NCI-H2171 treated with DMSO at 0.1 percent for 48 hours (cell line): ENCODE results near the gene TSPO2.

Source experiments
- DNase-seq: peaks from one replicate; lab custom pipeline; 2025; lab: John Stamatoyannopoulos, UW

TSPO2 gene

DNA sequence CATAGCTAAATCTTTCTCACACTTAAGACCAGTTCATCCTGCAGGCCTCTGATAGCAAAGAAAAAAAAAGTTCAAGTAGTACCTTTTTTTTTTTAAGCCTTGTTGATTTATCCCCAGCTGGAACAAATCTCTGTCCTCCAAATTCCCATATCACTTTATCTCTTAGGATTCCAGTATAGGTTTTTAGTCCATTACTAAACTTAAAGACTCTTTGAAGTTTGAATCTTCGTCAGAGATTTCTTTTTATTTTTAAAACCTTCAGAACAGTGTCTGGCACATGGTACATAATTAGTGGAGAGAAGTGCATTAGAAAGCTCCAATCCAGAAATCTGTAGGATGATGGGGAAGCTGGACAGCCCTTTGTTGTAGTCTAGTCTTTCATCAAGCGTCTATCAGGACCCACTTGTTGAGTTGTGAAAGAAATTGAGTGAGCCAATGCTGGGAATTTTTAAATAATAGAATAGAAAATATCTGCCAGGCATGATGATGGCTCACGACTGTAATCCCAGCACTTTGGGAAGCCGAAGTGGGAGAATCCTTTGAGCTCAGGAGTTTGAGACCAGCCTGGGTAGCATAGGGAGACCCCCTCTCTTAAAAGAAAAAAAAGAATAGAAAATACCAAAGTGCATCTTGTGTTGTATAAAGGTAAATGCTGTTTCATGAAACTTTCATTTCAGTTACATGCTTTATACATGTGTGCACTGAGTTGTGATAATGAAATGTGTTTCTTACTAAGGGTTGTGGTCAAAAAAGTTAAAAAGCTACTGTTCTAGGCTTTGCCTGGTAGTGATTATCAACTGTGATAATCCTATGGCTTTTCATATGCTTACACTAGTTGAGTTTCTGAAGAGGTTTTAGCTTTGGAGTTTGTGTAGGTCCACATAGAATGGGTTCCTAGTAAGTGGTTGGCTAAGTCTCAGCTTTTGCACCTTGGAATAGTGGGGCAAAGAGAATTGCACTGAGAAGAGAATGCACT is 33.7 kb downstream of the TSPO2 start:
- DNase-seq = no peak

DNA sequence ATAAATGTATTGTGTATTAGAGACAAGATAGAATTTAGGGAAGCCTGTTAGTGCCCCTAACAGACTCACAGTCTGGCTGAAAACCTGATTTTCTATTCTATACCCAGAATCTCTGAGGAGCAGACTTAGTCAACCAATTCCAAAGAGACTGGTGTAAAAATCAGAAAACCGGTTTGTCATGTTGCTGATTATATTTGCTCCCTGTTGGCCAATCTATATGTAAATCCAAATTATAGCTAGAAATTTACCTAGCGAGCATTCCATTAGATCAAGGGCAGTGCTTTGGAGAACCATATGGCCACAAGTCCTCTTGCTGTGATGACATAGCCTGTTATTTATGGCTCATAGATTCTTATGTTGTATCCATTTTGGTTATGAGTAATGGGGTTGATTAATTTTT is 35.3 kb downstream of the TSPO2 start:
- DNase-seq = no peak

DNA sequence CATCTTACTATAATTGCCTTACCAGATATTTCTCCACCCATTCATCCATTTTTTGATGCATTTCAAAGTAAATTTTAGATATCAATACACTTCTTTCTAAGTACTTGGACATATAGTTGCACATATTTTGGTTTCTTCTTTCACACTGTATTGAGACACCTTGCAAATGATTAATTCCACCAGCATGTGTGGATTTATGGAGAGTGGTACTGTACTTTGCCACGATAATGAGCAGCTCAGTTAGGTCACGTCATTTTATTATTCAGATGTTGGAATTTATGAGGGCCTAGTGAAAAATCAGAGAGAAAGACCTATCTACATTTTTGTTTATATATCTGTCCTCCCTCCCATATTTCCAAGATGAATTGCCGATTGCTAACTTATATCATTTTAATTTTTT is 35.8 kb downstream of the TSPO2 start:
- DNase-seq = no peak

DNA sequence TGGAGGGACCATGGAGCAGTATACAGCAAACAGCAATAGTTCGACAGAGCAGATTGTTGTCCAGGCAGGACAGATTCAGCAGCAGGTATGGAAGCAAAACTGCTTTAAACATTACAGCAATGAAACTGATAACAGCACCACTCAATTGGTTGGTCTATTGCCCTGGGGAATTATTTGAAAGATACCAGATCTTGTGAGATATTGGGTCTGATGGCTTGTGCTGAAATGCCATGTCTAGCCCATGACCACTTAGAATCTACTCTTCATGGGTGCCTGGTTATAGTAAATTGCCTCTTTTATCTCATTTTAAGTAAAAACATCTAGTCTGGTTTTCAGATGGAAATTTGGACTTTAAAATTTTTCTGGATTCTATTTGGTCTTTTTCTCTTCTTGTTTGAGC is 36.8 kb downstream of the TSPO2 start:
- no peak for DNase-seq

DNA sequence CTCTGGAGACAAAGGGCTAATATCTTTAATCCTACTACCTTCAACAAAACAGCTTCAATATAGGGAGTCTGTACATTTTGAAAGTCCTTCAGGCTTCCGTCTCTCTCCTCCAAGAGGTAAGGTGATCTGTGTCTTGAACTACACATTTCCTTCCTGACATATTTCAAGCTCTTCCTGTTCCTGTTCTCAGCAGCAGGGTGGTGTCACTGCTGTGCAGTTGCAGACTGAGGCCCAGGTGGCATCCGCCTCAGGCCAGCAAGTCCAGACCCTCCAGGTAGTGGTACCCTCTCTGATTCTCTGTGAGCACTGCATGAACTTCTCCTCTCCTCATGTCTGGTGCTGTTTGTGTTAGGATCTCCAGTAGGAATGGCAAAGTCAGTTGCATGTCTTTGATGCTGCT is 38.4 kb downstream of the TSPO2 start:
- DNase-seq = no peak

DNA sequence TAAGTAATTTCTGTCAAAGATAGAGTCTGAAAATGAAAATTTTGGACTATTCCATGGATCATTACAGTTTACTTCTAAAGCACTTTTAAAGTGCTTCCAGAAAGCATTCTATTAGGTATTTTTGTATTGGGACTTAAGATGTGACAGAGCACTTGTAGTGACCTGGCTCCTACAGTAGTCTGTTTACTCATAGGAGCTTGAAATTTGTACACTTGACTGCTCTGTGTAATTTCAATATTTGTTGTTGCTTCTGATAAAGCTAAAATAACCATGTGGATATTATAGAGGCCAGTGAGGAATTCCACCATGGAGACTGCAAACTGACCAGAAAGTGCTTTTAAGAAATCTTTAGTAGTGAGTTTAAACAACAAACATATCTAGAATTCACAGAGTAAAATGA is 40.8 kb downstream of the TSPO2 start:
- DNase-seq = no peak

DNA sequence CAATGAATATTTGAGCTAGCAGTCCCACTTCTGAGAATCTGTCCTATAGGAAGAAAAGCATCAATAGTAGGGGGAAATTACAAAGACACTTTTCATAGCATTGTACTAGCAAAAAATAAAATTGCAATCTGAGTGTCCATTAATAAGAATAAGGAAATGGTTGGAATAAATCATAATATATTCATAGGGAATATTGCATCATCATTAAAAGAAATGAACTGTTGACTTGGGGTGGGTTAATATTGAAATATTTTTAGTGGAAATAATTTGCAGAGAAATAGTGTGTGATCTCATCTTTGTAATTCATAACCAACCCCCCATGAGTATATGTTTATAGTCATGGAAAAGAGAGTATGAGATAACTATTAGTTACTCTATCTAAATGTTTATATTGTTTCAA is 42.9 kb downstream of the TSPO2 start:
- no peak for DNase-seq

DNA sequence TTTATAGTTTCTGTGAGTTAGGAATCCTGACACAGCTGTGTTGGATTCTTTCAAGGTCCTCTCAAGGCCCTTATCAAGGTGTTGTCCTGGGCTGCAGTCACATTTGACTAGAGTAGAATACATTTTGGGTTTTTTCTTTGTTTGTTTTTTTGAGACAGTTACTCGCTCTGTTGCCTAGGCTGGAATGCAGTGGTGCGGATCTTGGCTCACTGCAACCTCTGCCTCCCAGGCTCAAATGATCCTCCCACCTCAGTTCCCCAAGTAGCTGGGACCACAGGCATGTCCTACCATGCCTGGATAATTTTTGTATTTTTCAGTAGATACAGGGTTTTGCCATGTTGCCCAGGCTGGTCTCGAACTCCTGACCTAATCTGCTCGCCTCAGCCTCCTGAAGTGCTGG is 46.2 kb downstream of the TSPO2 start:
- DNase-seq = no peak

DNA sequence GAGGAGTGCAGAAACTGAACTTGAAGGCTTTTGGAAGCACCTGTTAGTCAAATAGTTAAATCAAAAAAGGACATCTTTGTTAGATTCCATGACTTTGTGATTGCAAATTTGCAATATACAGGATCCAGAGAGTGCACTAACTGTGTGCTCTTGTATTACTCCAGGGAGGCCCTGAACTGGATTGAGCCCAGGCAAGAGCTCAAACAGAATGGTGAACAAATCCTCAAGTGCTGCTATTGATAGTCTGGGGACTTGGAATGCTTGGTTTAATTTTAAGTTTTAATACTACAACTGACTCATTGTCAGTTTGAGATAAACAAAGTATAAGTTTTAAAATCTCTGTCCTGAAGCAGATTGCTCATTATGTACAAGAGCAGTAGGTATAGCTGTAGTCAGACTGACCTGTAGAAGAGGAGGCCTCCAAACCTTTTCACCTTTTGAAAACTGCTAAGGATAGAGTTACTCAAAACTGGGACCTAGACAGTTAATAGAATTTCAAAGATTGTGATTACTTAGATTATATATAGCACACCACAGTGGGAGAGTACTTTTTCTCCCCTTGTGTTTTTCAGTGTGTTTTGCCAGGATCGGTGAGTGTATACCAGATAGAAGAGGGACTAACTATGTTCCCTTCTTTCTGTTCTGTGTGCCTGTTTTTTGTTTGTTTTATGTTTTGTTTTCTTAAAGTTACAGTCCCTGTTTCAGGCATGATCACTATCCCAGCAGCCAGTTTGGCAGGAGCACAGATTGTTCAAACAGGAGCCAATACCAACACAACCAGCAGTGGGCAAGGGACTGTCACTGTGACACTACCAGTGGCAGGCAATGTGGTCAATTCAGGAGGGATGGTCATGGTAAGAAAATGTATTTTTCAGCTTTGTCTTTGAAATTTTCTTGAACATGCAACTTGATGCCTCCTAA is 48.8 kb downstream of the TSPO2 start:
- DNase-seq = no peak

DNA sequence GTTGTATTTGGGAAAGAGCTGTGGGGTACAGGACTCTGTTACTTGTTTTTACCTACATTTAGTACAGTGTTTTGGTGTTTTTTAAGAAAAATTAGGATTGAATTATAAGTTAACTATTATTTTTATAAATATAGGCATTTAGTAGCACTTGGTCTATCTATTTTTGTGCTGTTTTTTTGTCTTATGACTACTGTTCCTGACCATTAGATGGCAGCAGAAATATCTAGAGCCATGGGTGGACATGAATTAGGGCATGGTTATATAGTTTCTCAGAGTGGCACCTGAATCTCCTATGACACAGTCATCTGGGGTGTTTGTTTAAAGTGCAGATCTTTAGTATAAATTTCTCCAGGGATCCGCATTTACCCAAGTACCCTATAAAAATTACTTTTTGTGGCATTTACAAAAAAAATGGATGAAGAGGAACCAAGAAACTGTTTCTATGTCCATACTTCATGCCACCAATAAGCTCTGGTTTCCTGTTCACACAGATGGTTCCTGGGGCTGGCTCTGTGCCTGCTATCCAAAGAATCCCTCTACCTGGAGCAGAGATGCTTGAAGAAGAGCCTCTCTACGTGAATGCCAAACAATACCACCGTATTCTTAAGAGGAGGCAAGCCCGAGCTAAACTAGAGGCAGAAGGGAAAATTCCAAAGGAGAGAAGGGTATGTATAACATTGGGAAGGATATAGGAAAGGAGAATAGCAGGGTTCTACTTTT is 50.3 kb downstream of the TSPO2 start:
- no peak for DNase-seq

DNA sequence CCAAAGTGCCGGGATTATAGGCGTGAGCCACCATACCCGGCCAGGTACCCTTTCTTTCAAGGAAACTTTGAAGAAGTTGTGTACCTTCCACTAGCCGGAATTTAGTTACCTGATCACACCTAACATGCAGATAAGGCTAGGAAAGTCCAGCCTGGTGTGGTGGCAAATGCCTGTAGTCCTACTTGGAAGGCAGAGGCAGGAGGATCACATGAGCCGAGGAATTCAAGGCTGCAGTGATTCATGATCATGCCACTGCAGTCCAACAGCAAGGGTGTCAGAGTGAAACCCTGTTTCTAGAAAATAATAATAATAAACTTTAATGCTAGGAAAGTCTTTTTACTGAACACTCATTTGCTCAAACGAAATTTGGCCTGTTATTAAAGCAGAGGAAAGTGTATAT is 51.5 kb downstream of the TSPO2 start:
- DNase-seq = no peak
